Natural killer cell (primary cell): Measurements from ENCODE around the gene IL19. TPM values are rescaled to one million over a fixed set of nuclear protein-coding genes. Genes with fewer than 3 reads are reported as not detected.

Experiments used
- ATAC-seq, 3 donors: fragments of 150-1000 bp in 2 of 3; fragments of 200-7000 bp in 1 of 3; cut with Tn5 transposase; 1 replicate in 1 of 3; 2 replicates in 2 of 3; pipeline ENCODE4 v1.10.0; 2021; ENCODE audit warnings: mild to moderate bottlenecking in 2 of 3, moderate library complexity in 2 of 3
- DNase-seq, 2 donors: peaks; one replicate each; pipeline versions ENCODE4 v3.0.0 to v3.0.0-alpha.2; 2013 to 2021; ENCODE audit warnings: mixed read lengths in 1 of 2
- H3K27ac ChIP-seq: one replicate; pipeline ENCODE4 v1.5.1; 2013; ENCODE audit warnings: mild to moderate bottlenecking, low read length
- H3K27me3 ChIP-seq: one replicate; pipeline ENCODE4 v1.6.1; 2013; ENCODE audit warnings: low read length; ENCODE audit not compliant: control insufficient read depth, insufficient read depth
- H3K36me3 ChIP-seq: one replicate; pipeline ENCODE4 v1.6.1; 2013; ENCODE audit warnings: low read length; ENCODE audit not compliant: control insufficient read depth, insufficient read depth
- H3K4me1 ChIP-seq: one replicate; pipeline ENCODE4 v1.6.1; 2013; ENCODE audit warnings: low read length; ENCODE audit not compliant: control insufficient read depth, insufficient read depth
- H3K4me3 ChIP-seq: one replicate; pipeline ENCODE4 v1.5.1; 2013; ENCODE audit warnings: low read length
- H3K9me3 ChIP-seq: one replicate; pipeline ENCODE4 v1.6.1; 2013; ENCODE audit warnings: low read length; ENCODE audit not compliant: control insufficient read depth, insufficient read depth
- H3K27ac Mint-ChIP-seq, 2 donors: one replicate each; pipeline ENCODE4 v1.8.0; 2022; ENCODE audit warnings: mild to moderate bottlenecking in 2 of 2, mixed read lengths in 2 of 2, moderate library complexity in 1 of 2
- H3K27me3 Mint-ChIP-seq, 2 donors: one replicate each; pipeline ENCODE4 v1.8.0; 2022; ENCODE audit warnings: low read depth in 2 of 2, mixed read lengths in 2 of 2
- H3K36me3 Mint-ChIP-seq: one replicate; pipeline ENCODE4 v1.8.0; 2022; ENCODE audit warnings: mixed read lengths
- H3K4me1 Mint-ChIP-seq, 2 donors: one replicate each; pipeline ENCODE4 v1.8.0; 2022; ENCODE audit warnings: mixed read lengths in 2 of 2
- H3K4me3 Mint-ChIP-seq: one replicate; pipeline ENCODE4 v1.8.0; 2022; ENCODE audit warnings: mild to moderate bottlenecking, moderate library complexity, mixed read lengths
- H3K9me3 Mint-ChIP-seq, 2 donors: one replicate each; pipeline ENCODE4 v1.8.0; 2022; ENCODE audit warnings: mixed read lengths in 2 of 2
- CTCF ChIP-seq: fragments of 200-600 bp; IDR thresholded peaks from one replicate; pipeline ENCODE4 v1.8.0; 2022; ENCODE audit warnings: antibody characterized with exemption
- WGBS: methylation state at CpG from one replicate; pipeline ENCODE4 v1.1.7; 2013; ENCODE audit warnings: missing lambda C conversion rate; ENCODE audit not compliant: insufficient coverage; 5-methylcytosine and 5-hydroxymethylcytosine counted together
- intact Hi-C: fragments of 100-400 bp; cut with micrococcal nuclease; formaldehyde crosslinking; loops from one replicate; pipeline ENCODE4 v1.14.2; 2022
- total RNA-seq, 4 donors: library from RNA; stranded (reverse); fragments of 120-200 nt in 1 of 4; gene quantifications; one replicate each; pipeline versions ENCODE4 v1.2.3 to v1.2.4, GENCODE V29; 2013 to 2022

The IL19 gene
- total RNA-seq, 3 donors from 2014 or later (not counting 1 experiment from before 2014, with no cell fraction given) = not detected

GRCh38 chr1:206859082-206859521 lies 88.5 kb downstream of the IL19 start:
- intact Hi-C loops = no loop called here
- Histone ChIP-seq H3K4me1 (peaks cover 6% of the 10 kb centered on the region), H3K27ac (no peak overlapping the region), H3K36me3 (no peaks in the 10 kb centered on the region), H3K27me3 (no peaks in the 10 kb centered on the region), H3K9me3 (no peaks in the 10 kb centered on the region), H3K4me3 (no peak overlapping the region)
- Mint-ChIP-seq H3K27me3 (peaks cover 24 to 37% of the 10 kb centered on the region in 2 donors), H3K27ac (no peak overlapping the region), H3K4me3 (no peak overlapping the region), H3K36me3 (no peaks in the 10 kb centered on the region), H3K4me1 (no peaks in the 10 kb centered on the region), H3K9me3 (no peaks in the 10 kb centered on the region)
- WGBS = 66% methylated on average over 5 of the region's 5 CpGs
- DNase-seq = peak in 1 of 2 donors; percentile 47
- ATAC-seq = no peak
- TF ChIP-seq CTCF = no peak

- Histone ChIP-seq H3K4me3 (no peak overlapping the region), H3K27me3 (no peaks in the 10 kb centered on the region), H3K36me3 (no peaks in the 10 kb centered on the region), H3K4me1 (peaks cover 6% of the 10 kb centered on the region), H3K9me3 (no peaks in the 10 kb centered on the region), H3K27ac (no peak overlapping the region)
- peaks cover 0 to 5% of the 10 kb centered on the region in 2 donors for H3K4me1 Mint-ChIP-seq
- no peak overlapping the region for H3K27ac Mint-ChIP-seq
- 82% methylated on average over 4 of the region's 4 CpGs for WGBS
- ATAC-seq (no peak), DNase-seq (no peak)
- H3K9me3 Mint-ChIP-seq = no peaks in the 10 kb centered on the region
- H3K27me3 Mint-ChIP-seq = peaks cover 23 to 37% of the 10 kb centered on the region in 2 donors
- TF ChIP-seq CTCF = no peak
- H3K36me3 Mint-ChIP-seq = no peaks in the 10 kb centered on the region
- intact Hi-C loops = no loop called here
- H3K4me3 Mint-ChIP-seq = no peak overlapping the region
Measured at GRCh38 chr1:206860165-206860564, 89.6 kb downstream of the IL19 start.

GRCh38 chr1:206863266-206863665 lies 92.7 kb downstream of the IL19 start:
- H3K9me3 ChIP-seq = no peaks in the 10 kb centered on the region
- no peak for TF ChIP-seq CTCF
- Mint-ChIP-seq H3K36me3 (no peaks in the 10 kb centered on the region), H3K27ac (no peak overlapping the region), H3K9me3 (no peaks in the 10 kb centered on the region), H3K4me1 (peaks cover 0 to 6% of the 10 kb centered on the region in 2 donors), H3K27me3 (peaks cover 21 to 46% of the 10 kb centered on the region in 2 donors), H3K4me3 (no peak overlapping the region)
- intact Hi-C loops = no loop called here
- H3K4me3 ChIP-seq = no peak overlapping the region
- DNase-seq (no peak), ATAC-seq (no peak)
- no peaks in the 10 kb centered on the region for H3K27me3 ChIP-seq
- peaks cover 6% of the 10 kb centered on the region for H3K4me1 ChIP-seq
- no peak overlapping the region for H3K27ac ChIP-seq
- 94% methylated on average over 1 of the region's 1 CpG for WGBS
- no peaks in the 10 kb centered on the region for H3K36me3 ChIP-seq
